ENCODE measurements around the gene PAK4.
"Not testable (repeated sequence)": the region's sequence is repeated elsewhere in the genome, so short reads cannot be mapped to it uniquely, and the experiment has no call there.

Gene PAK4

DNA sequence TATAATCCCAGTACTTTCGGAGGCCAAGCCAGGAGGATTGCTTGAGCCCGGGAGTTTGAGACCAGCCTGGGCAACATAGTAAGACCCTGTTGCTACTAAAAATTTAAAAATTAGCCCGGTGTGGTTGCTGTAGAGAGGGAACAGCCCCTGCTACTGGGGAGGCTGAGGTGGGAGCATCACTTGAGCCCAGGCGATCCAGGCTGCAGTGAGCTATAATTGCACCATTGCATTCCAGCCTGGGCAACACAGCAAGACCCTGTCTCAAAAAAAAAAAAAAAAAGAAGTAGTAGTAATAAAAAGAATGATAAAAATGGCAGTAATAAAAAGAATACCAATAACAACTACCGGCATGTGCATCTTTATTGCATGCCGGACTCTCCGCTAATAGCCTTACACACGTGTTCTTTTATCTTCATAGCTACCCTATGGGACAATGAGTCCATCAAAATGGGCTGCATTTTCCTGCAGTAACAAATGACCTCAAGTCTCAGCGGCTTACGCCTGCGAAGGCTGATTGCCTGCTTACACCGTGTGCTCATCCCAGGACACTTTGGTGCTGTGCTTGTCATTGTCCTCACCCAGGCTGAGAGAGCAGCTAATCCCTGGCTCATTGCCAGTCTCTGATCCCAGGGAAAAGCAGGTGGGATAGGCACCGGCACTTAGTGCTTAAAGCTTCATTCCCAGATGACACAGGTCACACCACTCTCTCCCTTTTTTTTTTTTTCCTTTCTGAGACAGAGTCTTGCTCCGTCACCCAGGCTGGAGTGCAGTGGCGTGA is 92.8 kb downstream of the PAK4 start:
- TF ChIP-seq, protein P1, sequence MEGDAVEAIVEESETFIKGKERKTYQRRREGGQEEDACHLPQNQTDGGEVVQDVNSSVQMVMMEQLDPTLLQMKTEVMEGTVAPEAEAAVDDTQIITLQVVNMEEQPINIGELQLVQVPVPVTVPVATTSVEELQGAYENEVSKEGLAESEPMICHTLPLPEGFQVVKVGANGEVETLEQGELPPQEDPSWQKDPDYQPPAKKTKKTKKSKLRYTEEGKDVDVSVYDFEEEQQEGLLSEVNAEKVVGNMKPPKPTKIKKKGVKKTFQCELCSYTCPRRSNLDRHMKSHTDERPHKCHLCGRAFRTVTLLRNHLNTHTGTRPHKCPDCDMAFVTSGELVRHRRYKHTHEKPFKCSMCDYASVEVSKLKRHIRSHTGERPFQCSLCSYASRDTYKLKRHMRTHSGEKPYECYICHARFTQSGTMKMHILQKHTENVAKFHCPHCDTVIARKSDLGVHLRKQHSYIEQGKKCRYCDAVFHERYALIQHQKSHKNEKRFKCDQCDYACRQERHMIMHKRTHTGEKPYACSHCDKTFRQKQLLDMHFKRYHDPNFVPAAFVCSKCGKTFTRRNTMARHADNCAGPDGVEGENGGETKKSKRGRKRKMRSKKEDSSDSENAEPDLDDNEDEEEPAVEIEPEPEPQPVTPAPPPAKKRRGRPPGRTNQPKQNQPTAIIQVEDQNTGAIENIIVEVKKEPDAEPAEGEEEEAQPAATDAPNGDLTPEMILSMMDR (IDR thresholded peaks at IDR 0.05; ENCODE audit: low read depth, low read length, poor library complexity, severe bottlenecking), result no peak
- no peak for TF ChIP-seq EZH2phosphoT487 (IDR thresholded peaks at IDR 0.05; ENCODE audit: borderline replicate concordance, low read length)
- Histone ChIP-seq H3F3A (ENCODE audit: control insufficient read depth, insufficient read depth) (no peaks in the 10 kb centered on the region), H3K9me3 (ENCODE audit: control insufficient read depth, insufficient read depth, low read length) (no peaks in the 10 kb centered on the region)

DNA sequence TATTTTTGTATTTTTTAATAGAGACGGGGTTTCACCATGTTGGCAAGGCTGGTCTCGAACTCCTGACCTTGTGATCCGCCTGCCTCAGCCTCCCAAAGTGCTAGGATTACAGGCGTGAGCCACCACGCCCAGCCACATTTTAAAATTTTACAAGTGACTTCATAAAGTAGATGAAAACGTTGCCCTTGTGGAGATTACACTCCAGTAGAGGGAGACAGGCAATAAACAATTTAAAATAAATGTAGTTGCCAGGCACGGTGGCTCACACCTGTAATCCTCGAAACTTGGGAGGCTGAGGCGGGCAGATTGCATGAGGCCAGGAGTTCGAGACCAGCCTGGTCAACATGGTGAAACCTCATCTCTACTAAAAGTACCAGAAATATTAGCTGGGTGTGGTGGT is 93.5 kb downstream of the PAK4 start:
- not testable (repeated sequence) for H3K27ac ChIP-seq (ENCODE audit: low read depth, low read length); H4K20me1 ChIP-seq (ENCODE audit: control insufficient read depth, insufficient read depth, low read depth, low read length); H3K4me2 ChIP-seq (ENCODE audit: low read length); H3K9me2 ChIP-seq (replicated peaks; ENCODE audit: control insufficient read depth, low read length); H3K4me1 ChIP-seq (ENCODE audit: control insufficient read depth, low read length); H3F3A ChIP-seq (ENCODE audit: control insufficient read depth, insufficient read depth); H3K79me2 ChIP-seq (ENCODE audit: control insufficient read depth, low read length); H3K4me3 ChIP-seq (ENCODE audit: low read length); H3K36me3 ChIP-seq (ENCODE audit: control insufficient read depth, low read length); H3K27me3 ChIP-seq (ENCODE audit: control insufficient read depth, low read length); H3K9me3 ChIP-seq (ENCODE audit: control insufficient read depth, insufficient read depth, low read length)

More for the DNA sequence above, 92.8 kb downstream of the PAK4 start:
- no peaks in the 10 kb centered on the region for H3K79me2 ChIP-seq (ENCODE audit: control insufficient read depth, low read length)
- H3K4me3 ChIP-seq (ENCODE audit: low read length), result no peak overlapping the region
- 0 out of 2 replicates have a peak, but pooled peaks cover 3% of the 10 kb centered on the region for H3K4me1 ChIP-seq (ENCODE audit: control insufficient read depth, low read length)
- no peaks in the 10 kb centered on the region for H3K36me3 ChIP-seq (ENCODE audit: control insufficient read depth, low read length)
- H3K4me2 ChIP-seq (ENCODE audit: low read length), result no peak overlapping the region
- H4K20me1 ChIP-seq (ENCODE audit: control insufficient read depth, insufficient read depth, low read depth, low read length), result no peaks in the 10 kb centered on the region
- H3K27ac ChIP-seq (ENCODE audit: low read depth, low read length), result no peak overlapping the region
- no peaks in the 10 kb centered on the region for H3K9me2 ChIP-seq (replicated peaks; ENCODE audit: control insufficient read depth, low read length)
- no peaks in the 10 kb centered on the region for H3K27me3 ChIP-seq (ENCODE audit: control insufficient read depth, low read length)

DNA sequence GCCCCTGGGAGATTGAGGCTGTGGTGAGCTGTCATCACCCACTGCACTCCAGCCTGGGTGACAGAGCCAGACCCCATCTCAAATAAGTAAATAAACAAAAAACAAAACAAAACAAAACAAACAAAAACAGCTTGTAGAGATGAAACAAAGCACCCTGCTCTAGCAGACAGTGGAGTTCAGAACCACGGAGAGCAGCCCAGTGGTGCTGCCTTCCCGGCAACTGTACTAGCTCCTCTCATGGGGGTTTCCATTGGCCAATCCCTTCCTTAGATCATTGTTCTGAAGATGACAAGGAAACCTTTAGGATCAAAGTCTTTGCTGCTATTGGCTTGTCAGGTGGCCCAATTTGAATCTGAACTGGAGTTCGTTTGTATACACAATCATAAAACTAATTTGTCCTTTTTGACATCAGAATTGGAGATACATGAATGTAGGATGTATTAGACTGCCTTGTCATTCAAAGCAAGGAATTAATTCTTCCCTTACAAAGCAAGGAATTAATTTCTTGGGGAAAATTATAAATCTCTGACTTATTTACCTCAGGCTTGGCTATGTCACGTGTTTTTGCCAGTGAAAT is 98.2 kb downstream of the PAK4 start:
- H3K4me1 ChIP-seq (ENCODE audit: control insufficient read depth, low read length), result 0 out of 2 replicates have a peak, but pooled peaks cover 3% of the 10 kb centered on the region
- 0 out of 2 replicates have a peak, but pooled peaks cover 3% of the 10 kb centered on the region for H3K27me3 ChIP-seq (ENCODE audit: control insufficient read depth, low read length)
- no peaks in the 10 kb centered on the region for H3K36me3 ChIP-seq (ENCODE audit: control insufficient read depth, low read length)
- H3K79me2 ChIP-seq (ENCODE audit: control insufficient read depth, low read length), result no peaks in the 10 kb centered on the region
- no peak overlapping the region for H3K27ac ChIP-seq (ENCODE audit: low read depth, low read length)
- no peak for TF ChIP-seq EZH2phosphoT487 (IDR thresholded peaks at IDR 0.05; ENCODE audit: borderline replicate concordance, low read length)
- TF ChIP-seq, protein P1 (IDR thresholded peaks at IDR 0.05; ENCODE audit: low read depth, low read length, poor library complexity, severe bottlenecking), result no peak
- no peaks in the 10 kb centered on the region for H3K9me3 ChIP-seq (ENCODE audit: control insufficient read depth, insufficient read depth, low read length)
- H4K20me1 ChIP-seq (ENCODE audit: control insufficient read depth, insufficient read depth, low read depth, low read length), result no peaks in the 10 kb centered on the region
- no peaks in the 10 kb centered on the region for H3K9me2 ChIP-seq (replicated peaks; ENCODE audit: control insufficient read depth, low read length)
- H3K4me2 ChIP-seq (ENCODE audit: low read length), result no peak overlapping the region
- no peaks in the 10 kb centered on the region for H3F3A ChIP-seq (ENCODE audit: control insufficient read depth, insufficient read depth)
- no peak overlapping the region for H3K4me3 ChIP-seq (ENCODE audit: low read length)

DNA sequence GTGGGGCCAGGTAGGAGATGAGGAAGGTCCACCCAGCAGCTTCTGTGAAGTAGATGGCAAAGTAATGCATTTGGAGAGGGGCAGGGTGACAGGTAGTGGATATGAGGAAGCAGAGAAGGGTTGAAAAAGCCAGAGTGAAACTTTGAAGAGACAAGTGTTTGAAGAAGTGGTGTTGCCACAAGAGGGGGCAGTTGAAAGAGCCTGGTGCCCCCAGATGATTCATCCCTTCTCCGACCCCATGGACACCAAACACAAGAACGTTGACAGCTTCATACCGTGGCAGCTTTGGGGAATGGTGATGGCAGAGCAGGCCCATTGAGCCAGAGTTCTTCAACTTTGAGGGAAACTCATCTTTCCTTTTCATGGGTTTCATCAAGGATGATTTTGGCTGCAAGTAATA is 99.3 kb downstream of the PAK4 start:
- H3K27me3 ChIP-seq (ENCODE audit: control insufficient read depth, low read length), result 0 out of 2 replicates have a peak, but pooled peaks cover 3% of the 10 kb centered on the region
- no peaks in the 10 kb centered on the region for H3K9me3 ChIP-seq (ENCODE audit: control insufficient read depth, insufficient read depth, low read length)
- no peaks in the 10 kb centered on the region for H3K36me3 ChIP-seq (ENCODE audit: control insufficient read depth, low read length)
- no peak overlapping the region for H3K4me3 ChIP-seq (ENCODE audit: low read length)
- no peak overlapping the region for H3K27ac ChIP-seq (ENCODE audit: low read depth, low read length)
- H3K79me2 ChIP-seq (ENCODE audit: control insufficient read depth, low read length), result no peaks in the 10 kb centered on the region
- H3F3A ChIP-seq (ENCODE audit: control insufficient read depth, insufficient read depth), result no peaks in the 10 kb centered on the region
- H3K4me2 ChIP-seq (ENCODE audit: low read length), result no peak overlapping the region
- H3K4me1 ChIP-seq (ENCODE audit: control insufficient read depth, low read length), result 0 out of 2 replicates have a peak, but pooled peaks cover 3% of the 10 kb centered on the region
- TF ChIP-seq, protein P1 (IDR thresholded peaks at IDR 0.05; ENCODE audit: low read depth, low read length, poor library complexity, severe bottlenecking), result peak; percentile 9
- TF ChIP-seq EZH2phosphoT487 (IDR thresholded peaks at IDR 0.05; ENCODE audit: borderline replicate concordance, low read length), result no peak
- no peaks in the 10 kb centered on the region for H3K9me2 ChIP-seq (replicated peaks; ENCODE audit: control insufficient read depth, low read length)
- no peaks in the 10 kb centered on the region for H4K20me1 ChIP-seq (ENCODE audit: control insufficient read depth, insufficient read depth, low read depth, low read length)
